MM.1S (cell line): ENCODE results near the gene XPO6.

Experiments
- DNase-seq: peaks from one replicate; pipeline ENCODE4 v3.0.0-alpha.2; 2015
- H2AFZ ChIP-seq: fragments of 300-600 bp; sonication (generic); 2 replicates; pipeline ENCODE4 v1.6.0; 2016; ENCODE audit warnings: antibody characterized with exemption, low read length
- H3F3A ChIP-seq: fragments of 300-600 bp; sonication (generic); 2 replicates; pipeline ENCODE4 v1.6.1; 2016; ENCODE audit warnings: mild to moderate bottlenecking, antibody characterized with exemption, low read length, moderate library complexity, mixed read lengths; ENCODE audit not compliant: insufficient read depth
- H3K27ac ChIP-seq: fragments of 300-600 bp; sonication (generic); 2 replicates; pipeline ENCODE4 v1.5.1; 2016; ENCODE audit warnings: mild to moderate bottlenecking, low read length
- H3K27me3 ChIP-seq: fragments of 300-600 bp; sonication (generic); replicated peaks from 2 replicates; pipeline ENCODE4 v1.6.0; 2016; ENCODE audit warnings: low read length; ENCODE audit not compliant: insufficient read depth
- H3K36me3 ChIP-seq: fragments of 300-600 bp; sonication (generic); replicated peaks from 2 replicates; pipeline ENCODE4 v1.6.1; 2016; ENCODE audit warnings: mild to moderate bottlenecking, low read length, mixed read lengths; ENCODE audit not compliant: insufficient read depth
- H3K4me1 ChIP-seq: fragments of 300-600 bp; sonication (generic); 2 replicates; pipeline ENCODE4 v1.6.1; 2016; ENCODE audit warnings: low read length, mixed read lengths
- H3K4me2 ChIP-seq: fragments of 300-600 bp; sonication (generic); 2 replicates; pipeline ENCODE4 v1.6.0; 2016; ENCODE audit warnings: low read depth, low read length
- H3K4me3 ChIP-seq: fragments of 300-600 bp; sonication (generic); 2 replicates; pipeline ENCODE4 v1.5.1; 2016; ENCODE audit warnings: low read length, mixed read lengths
- H3K79me2 ChIP-seq: fragments of 300-600 bp; sonication (generic); 2 replicates; pipeline ENCODE4 v1.6.1; 2016; ENCODE audit warnings: mixed run types, low read length, mixed read lengths
- H3K9ac ChIP-seq: fragments of 300-600 bp; sonication (generic); 2 replicates; pipeline ENCODE4 v1.6.1; 2016; ENCODE audit warnings: low read length, mixed read lengths
- H3K9me2 ChIP-seq: fragments of 300-600 bp; sonication (generic); replicated peaks from 2 replicates; pipeline ENCODE4 v1.6.1; 2016; ENCODE audit warnings: mild to moderate bottlenecking, low read length, mixed read lengths; ENCODE audit not compliant: insufficient read depth
- H3K9me3 ChIP-seq: fragments of 300-600 bp; sonication (generic); replicated peaks from 2 replicates; pipeline ENCODE4 v1.6.1; 2016; ENCODE audit warnings: mild to moderate bottlenecking, low read length, mixed read lengths; ENCODE audit not compliant: insufficient read depth
- H4K20me1 ChIP-seq: fragments of 300-600 bp; sonication (generic); 2 replicates; pipeline ENCODE4 v1.6.1; 2016; ENCODE audit warnings: mild to moderate bottlenecking, low read length, moderate library complexity, mixed read lengths; ENCODE audit not compliant: insufficient read depth
- CTCF ChIP-seq: fragments of 300-600 bp; sonication (generic); IDR thresholded peaks from 2 replicates; pipeline ENCODE4 v1.5.1; 2016; ENCODE audit warnings: antibody characterized with exemption, low read length, mixed read lengths
- EZH2 ChIP-seq: fragments of 300-600 bp; sonication (generic); optimal IDR thresholded peaks from 2 replicates; pipeline ENCODE3; 2017; ENCODE audit warnings: low read depth, mild to moderate bottlenecking, antibody characterized with exemption, low read length, mixed read lengths
- EZH2phosphoT487 ChIP-seq: fragments of 300-600 bp; sonication (generic); IDR thresholded peaks from 2 replicates; pipeline ENCODE4 v1.6.1; 2018; ENCODE audit warnings: antibody characterized with exemption, low read length

The XPO6 gene

GRCh38 chr16:28207399-28207798 is 4.4 kb downstream of the XPO6 start:
- Histone ChIP-seq H2AFZ (no peak overlapping the region), H3K4me2 (no peak overlapping the region), H3K4me1 (peaks cover 15% of the 10 kb centered on the region), H3F3A (peaks cover 3% of the 10 kb centered on the region; the same call in 1 of the 2 replicates), H3K9me3 (no peaks in the 10 kb centered on the region), H4K20me1 (0 out of 2 replicates have a peak, but pooled peaks cover 16% of the 10 kb centered on the region), H3K27ac (no peak overlapping the region), H3K79me2 (peaks cover 89% of the 10 kb centered on the region), H3K9me2 (no peaks in the 10 kb centered on the region), H3K36me3 (peaks cover 17% of the 10 kb centered on the region), H3K4me3 (no peak overlapping the region), H3K9ac (no peak overlapping the region), H3K27me3 (no peaks in the 10 kb centered on the region)
- no peak for TF ChIP-seq EZH2
- no peak for TF ChIP-seq CTCF
- no peak for TF ChIP-seq EZH2phosphoT487
- no peak for DNase-seq

- Histone ChIP-seq H3K9ac (no peak overlapping the region), H3K4me2 (no peak overlapping the region), H3F3A (no peaks in the 10 kb centered on the region), H3K27me3 (no peaks in the 10 kb centered on the region), H3K36me3 (peaks cover 21% of the 10 kb centered on the region), H4K20me1 (peaks cover 16% of the 10 kb centered on the region; the same call in 1 of the 2 replicates), H2AFZ (no peak overlapping the region), H3K9me3 (no peaks in the 10 kb centered on the region), H3K27ac (no peak overlapping the region), H3K4me3 (no peak overlapping the region), H3K9me2 (no peaks in the 10 kb centered on the region), H3K79me2 (peaks cover 99% of the 10 kb centered on the region), H3K4me1 (peaks cover 15% of the 10 kb centered on the region)
- DNase-seq = no peak
- TF ChIP-seq EZH2 (no peak), EZH2phosphoT487 (no peak), CTCF (no peak)
Measured at GRCh38 chr16:28205974-28206373, 5.8 kb downstream of the XPO6 start.

- Histone ChIP-seq H3K36me3 (peaks cover 21% of the 10 kb centered on the region), H3K4me2 (no peak overlapping the region), H3K79me2 (peaks cover 99% of the 10 kb centered on the region), H3K9ac (no peak overlapping the region), H3K27me3 (no peaks in the 10 kb centered on the region), H3K9me3 (no peaks in the 10 kb centered on the region), H4K20me1 (peaks cover 15% of the 10 kb centered on the region; the same call in 1 of the 2 replicates), H3F3A (no peaks in the 10 kb centered on the region), H3K4me1 (peaks cover 13% of the 10 kb centered on the region), H2AFZ (no peak overlapping the region), H3K27ac (no peak overlapping the region), H3K4me3 (no peak overlapping the region), H3K9me2 (no peaks in the 10 kb centered on the region)
- DNase-seq = no peak
- TF ChIP-seq EZH2phosphoT487 (no peak), CTCF (no peak)
Measured at GRCh38 chr16:28205117-28205899, 6.5 kb downstream of the XPO6 start.
